Measurements from ENCODE around the gene IL1RAP.
"Not testable (repeated sequence)": the region's sequence is repeated elsewhere in the genome, so short reads cannot be mapped to it uniquely, and the experiment has no call there.

IL1RAP gene

GRCh38 chr3:190497811-190498210 lies 16.1 kb upstream of the IL1RAP start:
- H3K36me3 ChIP-seq (ENCODE audit: insufficient read depth, low read length): no peaks in the 10 kb centered on the region
- H3K4me1 ChIP-seq (ENCODE audit: insufficient read depth, low read length): no peaks in the 10 kb centered on the region
- no peaks in the 10 kb centered on the region for H3K9me3 ChIP-seq (ENCODE audit: control insufficient read depth, insufficient read depth, low read length)

GRCh38 chr3:190498293-190498692 lies 15.6 kb upstream of the IL1RAP start:
- Histone ChIP-seq H3K36me3 (ENCODE audit: insufficient read depth, low read length) (no peaks in the 10 kb centered on the region), H3K4me1 (ENCODE audit: insufficient read depth, low read length) (no peaks in the 10 kb centered on the region), H3K9ac (ENCODE audit: low read depth, low read length) (no peak overlapping the region), H3K9me3 (ENCODE audit: control insufficient read depth, insufficient read depth, low read length) (no peaks in the 10 kb centered on the region)

More at GRCh38 chr3:190497811-190498210, 16.1 kb upstream of the IL1RAP start:
- H3K9ac ChIP-seq (ENCODE audit: low read depth, low read length): no peak overlapping the region

- H3K4me1 ChIP-seq (ENCODE audit: insufficient read depth, low read length): no peaks in the 10 kb centered on the region
- no peak overlapping the region for H3K9ac ChIP-seq (ENCODE audit: low read depth, low read length)
- H3K9me3 ChIP-seq (ENCODE audit: control insufficient read depth, insufficient read depth, low read length): no peaks in the 10 kb centered on the region
- H3K36me3 ChIP-seq (ENCODE audit: insufficient read depth, low read length): no peaks in the 10 kb centered on the region
Observed at GRCh38 chr3:190499122-190499521, 14.8 kb upstream of the IL1RAP start.

GRCh38 chr3:190502946-190503345 lies 10.9 kb upstream of the IL1RAP start:
- no peaks in the 10 kb centered on the region for H3K4me1 ChIP-seq (ENCODE audit: insufficient read depth, low read length)
- no peaks in the 10 kb centered on the region for H3K9me3 ChIP-seq (ENCODE audit: control insufficient read depth, insufficient read depth, low read length)
- no peaks in the 10 kb centered on the region for H3K36me3 ChIP-seq (ENCODE audit: insufficient read depth, low read length)
- H3K9ac ChIP-seq (ENCODE audit: low read depth, low read length): no peak overlapping the region

GRCh38 chr3:190504354-190505125 lies 9.3 kb upstream of the IL1RAP start:
- Histone ChIP-seq H3K9ac (ENCODE audit: low read depth, low read length) (no peak overlapping the region), H3K9me3 (ENCODE audit: control insufficient read depth, insufficient read depth, low read length) (no peaks in the 10 kb centered on the region), H3K4me1 (ENCODE audit: insufficient read depth, low read length) (no peaks in the 10 kb centered on the region), H3K36me3 (ENCODE audit: insufficient read depth, low read length) (no peaks in the 10 kb centered on the region)

- no peaks in the 10 kb centered on the region for H3K36me3 ChIP-seq (ENCODE audit: insufficient read depth, low read length)
- H3K4me1 ChIP-seq (ENCODE audit: insufficient read depth, low read length): no peaks in the 10 kb centered on the region
- no peaks in the 10 kb centered on the region for H3K9me3 ChIP-seq (ENCODE audit: control insufficient read depth, insufficient read depth, low read length)
- H3K9ac ChIP-seq (ENCODE audit: low read depth, low read length): no peak overlapping the region
Observed at GRCh38 chr3:190505381-190506003, 8.4 kb upstream of the IL1RAP start.

- no peaks in the 10 kb centered on the region for H3K36me3 ChIP-seq (ENCODE audit: insufficient read depth, low read length)
- H3K9ac ChIP-seq (ENCODE audit: low read depth, low read length): no peak overlapping the region
- H3K9me3 ChIP-seq (ENCODE audit: control insufficient read depth, insufficient read depth, low read length): no peaks in the 10 kb centered on the region
- H3K4me1 ChIP-seq (ENCODE audit: insufficient read depth, low read length): no peaks in the 10 kb centered on the region
Observed at GRCh38 chr3:190506271-190506670, 7.6 kb upstream of the IL1RAP start.

- H3K4me1 ChIP-seq (ENCODE audit: insufficient read depth, low read length): no peaks in the 10 kb centered on the region
- no peak overlapping the region for H3K9ac ChIP-seq (ENCODE audit: low read depth, low read length)
- no peaks in the 10 kb centered on the region for H3K36me3 ChIP-seq (ENCODE audit: insufficient read depth, low read length)
- no peaks in the 10 kb centered on the region for H3K9me3 ChIP-seq (ENCODE audit: control insufficient read depth, insufficient read depth, low read length)
Observed at GRCh38 chr3:190512666-190513065, 1.2 kb upstream of the IL1RAP start.

- H3K9me3 ChIP-seq (ENCODE audit: control insufficient read depth, insufficient read depth, low read length): no peaks in the 10 kb centered on the region
- no peaks in the 10 kb centered on the region for H3K36me3 ChIP-seq (ENCODE audit: insufficient read depth, low read length)
- H3K4me1 ChIP-seq (ENCODE audit: insufficient read depth, low read length): no peaks in the 10 kb centered on the region
- peak overlapping the region; percentile 77; the same call in 1 of the 2 replicates for H3K9ac ChIP-seq (ENCODE audit: low read depth, low read length)
Observed at GRCh38 chr3:190514413-190515153, 698 bp downstream of the IL1RAP start.

- H3K4me1 ChIP-seq (ENCODE audit: insufficient read depth, low read length): no peaks in the 10 kb centered on the region
- no peaks in the 10 kb centered on the region for H3K36me3 ChIP-seq (ENCODE audit: insufficient read depth, low read length)
- H3K9ac ChIP-seq (ENCODE audit: low read depth, low read length): no peak overlapping the region
- no peaks in the 10 kb centered on the region for H3K9me3 ChIP-seq (ENCODE audit: control insufficient read depth, insufficient read depth, low read length)
Observed at GRCh38 chr3:190516416-190516815, 2.5 kb downstream of the IL1RAP start.

GRCh38 chr3:190517687-190518086 lies 3.8 kb downstream of the IL1RAP start:
- no peaks in the 10 kb centered on the region for H3K9me3 ChIP-seq (ENCODE audit: control insufficient read depth, insufficient read depth, low read length)
- no peak overlapping the region for H3K9ac ChIP-seq (ENCODE audit: low read depth, low read length)

GRCh38 chr3:190518531-190518930 lies 4.6 kb downstream of the IL1RAP start:
- H3K9ac ChIP-seq (ENCODE audit: low read depth, low read length); H3K9me3 ChIP-seq (ENCODE audit: control insufficient read depth, insufficient read depth, low read length); H3K4me1 ChIP-seq (ENCODE audit: insufficient read depth, low read length); H3K36me3 ChIP-seq (ENCODE audit: insufficient read depth, low read length): not testable (repeated sequence)

More at GRCh38 chr3:190517687-190518086, 3.8 kb downstream of the IL1RAP start:
- Histone ChIP-seq H3K4me1 (ENCODE audit: insufficient read depth, low read length) (no peaks in the 10 kb centered on the region), H3K36me3 (ENCODE audit: insufficient read depth, low read length) (no peaks in the 10 kb centered on the region)

GRCh38 chr3:190519886-190520285 lies 6.0 kb downstream of the IL1RAP start:
- no peaks in the 10 kb centered on the region for H3K36me3 ChIP-seq (ENCODE audit: insufficient read depth, low read length)
- H3K9me3 ChIP-seq (ENCODE audit: control insufficient read depth, insufficient read depth, low read length): no peaks in the 10 kb centered on the region
- no peak overlapping the region for H3K9ac ChIP-seq (ENCODE audit: low read depth, low read length)
- no peaks in the 10 kb centered on the region for H3K4me1 ChIP-seq (ENCODE audit: insufficient read depth, low read length)

GRCh38 chr3:190521998-190522397 lies 8.1 kb downstream of the IL1RAP start:
- H3K9me3 ChIP-seq (ENCODE audit: control insufficient read depth, insufficient read depth, low read length): no peaks in the 10 kb centered on the region
- no peak overlapping the region for H3K9ac ChIP-seq (ENCODE audit: low read depth, low read length)
- H3K36me3 ChIP-seq (ENCODE audit: insufficient read depth, low read length): no peaks in the 10 kb centered on the region
- no peaks in the 10 kb centered on the region for H3K4me1 ChIP-seq (ENCODE audit: insufficient read depth, low read length)
